ENCODE measurements around the gene CISH. TPM values are rescaled to one million over a fixed set of nuclear protein-coding genes. Genes with fewer than 3 reads are reported as not detected.

CISH gene, protein sequence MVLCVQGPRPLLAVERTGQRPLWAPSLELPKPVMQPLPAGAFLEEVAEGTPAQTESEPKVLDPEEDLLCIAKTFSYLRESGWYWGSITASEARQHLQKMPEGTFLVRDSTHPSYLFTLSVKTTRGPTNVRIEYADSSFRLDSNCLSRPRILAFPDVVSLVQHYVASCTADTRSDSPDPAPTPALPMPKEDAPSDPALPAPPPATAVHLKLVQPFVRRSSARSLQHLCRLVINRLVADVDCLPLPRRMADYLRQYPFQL
- total RNA-seq (2014; rRNA removed) (1.6 and 2.3 TPM in 2 replicates), Bru-seq, nascent RNA (percentile 48 among the genes with signal in this experiment), BruChase-seq, experiment 1, labeled RNA remaining after a 6-hour chase (percentile 42 among the genes with signal in this experiment), BruChase-seq, experiment 2, labeled RNA remaining after a 2-hour chase (percentile 38 among the genes with signal in this experiment)
- long read RNA-seq = 0 reads

DNA sequence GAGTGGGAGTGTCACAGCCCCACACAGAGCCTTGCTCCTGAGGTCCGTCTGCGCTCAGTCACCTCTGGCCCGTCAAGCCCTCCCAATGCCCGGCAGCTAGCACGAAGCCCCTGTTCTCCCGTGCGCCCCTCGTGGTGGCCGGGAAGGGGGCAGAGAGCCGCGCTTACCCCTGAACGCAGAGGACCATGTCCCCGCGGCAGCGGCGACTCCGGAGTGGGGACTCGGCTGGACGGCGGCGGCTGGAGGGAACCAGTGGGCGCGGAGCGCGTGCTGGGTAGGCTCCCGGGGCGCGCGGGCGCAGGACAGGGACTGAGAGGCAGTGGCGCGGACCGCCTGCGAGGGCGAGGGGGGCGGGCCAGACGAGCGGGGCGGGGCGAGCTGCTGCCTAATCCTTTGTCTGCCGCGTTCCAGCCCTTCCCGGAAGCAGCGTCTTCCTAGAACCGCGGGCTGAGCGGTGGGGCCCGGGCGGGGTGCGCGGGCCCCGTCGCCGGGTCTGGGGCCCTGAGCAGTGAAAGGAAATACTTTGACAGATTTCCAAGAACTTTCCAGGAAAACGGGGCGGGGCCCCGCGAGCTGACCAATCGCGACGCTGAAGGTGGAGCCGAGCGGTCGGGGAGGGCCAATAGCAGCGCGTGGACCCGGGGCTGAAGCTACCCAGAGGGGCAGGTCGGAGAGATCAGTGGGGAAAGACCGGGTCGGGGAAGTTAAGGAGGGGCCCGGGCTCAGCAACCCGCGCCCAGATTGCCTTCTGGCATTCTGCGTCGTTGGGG, at the start of gene CISH:
Gene CISH (minus strand): TSS at position 311 of the 770 bp plus-strand sequence. CDS start 124 bp downstream, at position 187.
- Histone ChIP-seq H3K27ac (ENCODE audit: low read length) (no peak within 1 kb of the TSS), H3K27me3 (ENCODE audit: low read length) (no peaks in the 10 kb centered on the region), H4K20me1 (ENCODE audit: low read length) (no peaks in the 10 kb centered on the region), H3F3A (ENCODE audit: low read length, unreplicated experiment) (peaks cover 3% of the 10 kb centered on the region), H3K9me3 (ENCODE audit: low read length) (no peaks in the 10 kb centered on the region), H3K9me2 (replicated peaks; ENCODE audit: low read length) (no peaks in the 10 kb centered on the region), H3K4me2 (ENCODE audit: low read length) (peak within 1 kb of the TSS; percentile 94), H3K4me3 (ENCODE audit: low read length) (peak within 1 kb of the TSS; percentile 71), H3K79me2 (ENCODE audit: low read length) (no peaks in the 10 kb centered on the region), H3K4me1 (ENCODE audit: insufficient read depth, low read length) (peaks cover 23% of the 10 kb centered on the region), H3K9ac (ENCODE audit: low read length) (peak within 1 kb of the TSS; percentile 49), H2AFZ (ENCODE audit: low read length) (peak within 1 kb of the TSS; percentile 92), H3K36me3 (ENCODE audit: low read depth, low read length) (no peaks in the 10 kb centered on the region)
- DNase-seq (peak; percentile 96), ATAC-seq (peak; percentile 73)
- intact Hi-C loops (cut with micrococcal nuclease) = loop anchor here (1.0 to 5.0 kb wide), 2 partner anchors 42 to 259 kb away; partner anchors contain the start of genes CYB561D2, HEMK1 and NPRL2
- CTCF ChIA-PET = interaction anchor here (0.6 to 1.3 kb wide), 9 partner anchors 10 to 778 kb away, joined by 3 to 5 read pairs (median 4); no protein-coding TSS in a partner anchor
- no peak for TF ChIP-seq EZH2 (IDR thresholded peaks at IDR 0.05; ENCODE audit: low read length, unreplicated experiment)
- TF ChIP-seq, protein P1, sequence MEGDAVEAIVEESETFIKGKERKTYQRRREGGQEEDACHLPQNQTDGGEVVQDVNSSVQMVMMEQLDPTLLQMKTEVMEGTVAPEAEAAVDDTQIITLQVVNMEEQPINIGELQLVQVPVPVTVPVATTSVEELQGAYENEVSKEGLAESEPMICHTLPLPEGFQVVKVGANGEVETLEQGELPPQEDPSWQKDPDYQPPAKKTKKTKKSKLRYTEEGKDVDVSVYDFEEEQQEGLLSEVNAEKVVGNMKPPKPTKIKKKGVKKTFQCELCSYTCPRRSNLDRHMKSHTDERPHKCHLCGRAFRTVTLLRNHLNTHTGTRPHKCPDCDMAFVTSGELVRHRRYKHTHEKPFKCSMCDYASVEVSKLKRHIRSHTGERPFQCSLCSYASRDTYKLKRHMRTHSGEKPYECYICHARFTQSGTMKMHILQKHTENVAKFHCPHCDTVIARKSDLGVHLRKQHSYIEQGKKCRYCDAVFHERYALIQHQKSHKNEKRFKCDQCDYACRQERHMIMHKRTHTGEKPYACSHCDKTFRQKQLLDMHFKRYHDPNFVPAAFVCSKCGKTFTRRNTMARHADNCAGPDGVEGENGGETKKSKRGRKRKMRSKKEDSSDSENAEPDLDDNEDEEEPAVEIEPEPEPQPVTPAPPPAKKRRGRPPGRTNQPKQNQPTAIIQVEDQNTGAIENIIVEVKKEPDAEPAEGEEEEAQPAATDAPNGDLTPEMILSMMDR (conservative IDR thresholded peaks at IDR 0.05; ENCODE audit: low read depth, low read length) = peak; percentile 44
- BruUV-seq (replicated peaks) = no TSS peak
- POLR2A ChIA-PET (ENCODE audit: unreplicated experiment) = interaction anchor here (0.5 to 0.7 kb wide), 5 partner anchors 10 to 289 kb away, joined by 3 to 10 read pairs (median 4); partner anchors contain the start of gene HEMK1

DNA sequence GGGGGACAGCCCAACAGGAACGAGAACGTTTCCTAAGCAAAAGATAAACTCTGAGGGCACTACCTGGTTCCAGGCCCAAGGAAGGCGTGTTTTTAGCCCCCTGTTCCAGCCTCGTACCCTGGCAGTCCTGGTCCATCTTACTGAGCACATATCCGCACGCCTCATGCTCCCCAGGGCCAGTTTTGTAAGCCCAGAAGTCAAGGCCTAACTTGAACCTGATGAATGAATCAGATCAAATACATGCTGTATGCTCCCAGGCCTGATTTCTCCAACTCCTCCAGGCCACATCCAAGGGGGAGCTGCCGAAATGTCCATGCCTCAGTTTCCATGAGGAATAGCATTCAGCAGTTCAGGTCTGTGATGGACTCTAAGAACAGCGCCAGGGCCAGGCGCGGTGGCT, 48.8 kb upstream of the CISH start:
- Histone ChIP-seq H3K79me2 (ENCODE audit: low read length) (no peaks in the 10 kb centered on the region), H3K4me1 (ENCODE audit: insufficient read depth, low read length) (no peaks in the 10 kb centered on the region), H3K4me3 (ENCODE audit: low read length) (no peak overlapping the region), H3K36me3 (ENCODE audit: low read depth, low read length) (no peaks in the 10 kb centered on the region), H3K9ac (ENCODE audit: low read length) (no peak overlapping the region), H2AFZ (ENCODE audit: low read length) (no peak overlapping the region), H3F3A (ENCODE audit: low read length, unreplicated experiment) (no peaks in the 10 kb centered on the region), H3K27ac (ENCODE audit: low read length) (no peak overlapping the region), H3K9me2 (replicated peaks; ENCODE audit: low read length) (no peaks in the 10 kb centered on the region), H3K27me3 (ENCODE audit: low read length) (no peaks in the 10 kb centered on the region), H4K20me1 (ENCODE audit: low read length) (no peaks in the 10 kb centered on the region), H3K9me3 (ENCODE audit: low read length) (no peaks in the 10 kb centered on the region), H3K4me2 (ENCODE audit: low read length) (no peak overlapping the region)
- no peak for ATAC-seq
- intact Hi-C loops (cut with micrococcal nuclease) = no loop called here
- no peak for DNase-seq
- ChIA-PET POLR2A (ENCODE audit: unreplicated experiment) (no interaction called here), CTCF (no interaction called here)
- TF ChIP-seq EZH2phosphoT487 (IDR thresholded peaks at IDR 0.05; ENCODE audit: borderline replicate concordance, low read length) (no peak), EZH2 (IDR thresholded peaks at IDR 0.05; ENCODE audit: low read length, unreplicated experiment) (no peak)
- TF ChIP-seq, protein P1 (conservative IDR thresholded peaks at IDR 0.05; ENCODE audit: low read depth, low read length) = no peak
- BruUV-seq (replicated peaks) = no TSS peak

Data from PC-3 (cell line).